Liver (tissue), 9 donors: ENCODE results near the gene CRMP1. TPM values are rescaled to one million over a fixed set of nuclear protein-coding genes. Genes with fewer than 3 reads are reported as not detected.

Experiments used
- DNase-seq: peaks from one replicate; pipeline ENCODE4 v3.0.0-alpha.2; 2017; ENCODE audit warnings: low spot score
- H3K27ac ChIP-seq, 2 donors: one replicate each; pipeline ENCODE4 v1.7.0; 2013; ENCODE audit warnings: inconsistent platforms in 2 of 2, low read length in 2 of 2, control low read depth in 1 of 2, low read depth in 1 of 2, mild to moderate bottlenecking in 1 of 2
- H3K27me3 ChIP-seq, 4 donors: one replicate each; pipeline versions ENCODE4 v1.6.1 to v1.7.0; 2013; ENCODE audit warnings: low read length in 3 of 4, inconsistent platforms in 1 of 4, mild to moderate bottlenecking in 1 of 4, moderate library complexity in 1 of 4; ENCODE audit not compliant: control insufficient read depth in 4 of 4, insufficient read depth in 4 of 4
- H3K36me3 ChIP-seq, 4 donors: one replicate each; pipeline versions ENCODE4 v1.6.1 to v1.7.0; 2013; ENCODE audit warnings: low read length in 3 of 4, mild to moderate bottlenecking in 3 of 4, low read depth in 1 of 4, moderate library complexity in 1 of 4; ENCODE audit not compliant: control insufficient read depth in 4 of 4, insufficient read depth in 3 of 4
- H3K4me1 ChIP-seq, 4 donors: one replicate each; pipeline versions ENCODE4 v1.6.1 to v1.7.0; 2013; ENCODE audit warnings: low read length in 3 of 4, mild to moderate bottlenecking in 3 of 4, moderate library complexity in 1 of 4; ENCODE audit not compliant: control insufficient read depth in 4 of 4, insufficient read depth in 4 of 4
- H3K4me3 ChIP-seq, 3 donors: one replicate each; pipeline versions ENCODE4 v1.6.1 to v1.7.0; 2013; ENCODE audit warnings: low read length in 3 of 3, control low read depth in 1 of 3, low read depth in 1 of 3, mild to moderate bottlenecking in 1 of 3
- H3K9ac ChIP-seq, 2 donors: one replicate each; pipeline ENCODE4 v1.7.0; 2013; ENCODE audit warnings: low read length in 2 of 2, mild to moderate bottlenecking in 2 of 2, moderate library complexity in 2 of 2, control low read depth in 1 of 2, low read depth in 1 of 2
- H3K9me3 ChIP-seq, 4 donors: one replicate each; pipeline versions ENCODE4 v1.6.1 to v1.7.0; 2013; ENCODE audit warnings: low read length in 3 of 4; ENCODE audit not compliant: control insufficient read depth in 4 of 4
- ATF3 ChIP-seq: IDR thresholded peaks from 2 replicates; pipeline ENCODE4 v1.6.1; 2016; ENCODE audit warnings: antibody characterized with exemption
- CTCF ChIP-seq: fragments of 150-350 bp; IDR thresholded peaks from 2 replicates; pipeline ENCODE4 v1.5.1; 2017; ENCODE audit warnings: improper control_type of control experiment, low read depth, low read length; ENCODE audit not compliant: missing input control
- EGR1 ChIP-seq, 2 donors: IDR thresholded peaks; 2 replicates each; pipeline ENCODE4 v1.6.1; 2016 to 2018; ENCODE audit warnings: antibody characterized with exemption in 2 of 2, low read depth in 2 of 2
- FOXA1 ChIP-seq: IDR thresholded peaks from 2 replicates; pipeline ENCODE4 v1.6.1; 2016; ENCODE audit warnings: antibody characterized with exemption
- FOXA2 ChIP-seq: IDR thresholded peaks from 2 replicates; pipeline ENCODE4 v1.6.1; 2016; ENCODE audit warnings: antibody characterized with exemption
- GABPA ChIP-seq, 2 donors: IDR thresholded peaks in 1 of 2; conservative IDR thresholded peaks in 1 of 2; 2 replicates each; pipeline ENCODE4 v1.6.1; 2016; ENCODE audit warnings: antibody characterized with exemption in 2 of 2, mild to moderate bottlenecking in 1 of 2, moderate library complexity in 1 of 2
- HNF4A ChIP-seq, 2 donors: conservative IDR thresholded peaks; 2 replicates each; pipeline ENCODE4 v1.6.1; 2016; ENCODE audit warnings: antibody characterized with exemption in 2 of 2, mild to moderate bottlenecking in 2 of 2
- HNF4G ChIP-seq: IDR thresholded peaks from 2 replicates; pipeline ENCODE4 v1.6.1; 2016; ENCODE audit warnings: antibody characterized with exemption
- JUND ChIP-seq, 2 donors: IDR thresholded peaks; 2 replicates each; pipeline ENCODE4 v1.6.1; 2016; ENCODE audit warnings: antibody characterized with exemption in 2 of 2
- MAX ChIP-seq: IDR thresholded peaks from 2 replicates; pipeline ENCODE4 v1.6.1; 2016; ENCODE audit warnings: antibody characterized with exemption
- NR2F2 ChIP-seq: IDR thresholded peaks from 2 replicates; pipeline ENCODE4 v1.6.1; 2016; ENCODE audit warnings: antibody characterized with exemption
- RAD21 ChIP-seq, 2 donors: IDR thresholded peaks; 2 replicates each; pipeline ENCODE4 v1.6.1; 2016; ENCODE audit warnings: antibody characterized with exemption in 2 of 2, mild to moderate bottlenecking in 2 of 2
- REST ChIP-seq: IDR thresholded peaks from 2 replicates; pipeline ENCODE4 v1.6.1; 2016; ENCODE audit warnings: antibody characterized with exemption, mild to moderate bottlenecking
- RXRA ChIP-seq, 2 donors: IDR thresholded peaks; 2 replicates each; pipeline ENCODE4 v1.6.1; 2017 to 2018; ENCODE audit warnings: antibody characterized with exemption in 2 of 2, mild to moderate bottlenecking in 1 of 2
- SP1 ChIP-seq: IDR thresholded peaks from 2 replicates; pipeline ENCODE4 v1.6.1; 2018; ENCODE audit warnings: antibody characterized with exemption, mild to moderate bottlenecking
- TAF1 ChIP-seq: conservative IDR thresholded peaks from 2 replicates; pipeline ENCODE4 v1.6.1; 2016; ENCODE audit warnings: antibody characterized with exemption, mild to moderate bottlenecking
- YY1 ChIP-seq: IDR thresholded peaks from 2 replicates; pipeline ENCODE4 v1.6.1; 2016; ENCODE audit warnings: antibody characterized with exemption, mild to moderate bottlenecking
- ZBTB33 ChIP-seq: IDR thresholded peaks from 2 replicates; pipeline ENCODE4 v1.6.1; 2016; ENCODE audit warnings: antibody characterized with exemption
- WGBS: extraction: QIAGEN DNeasy Blood & Tissue Kit; methylation state at CpG from one replicate; pipeline ENCODE4 v1.1.7; 2013; 5-methylcytosine and 5-hydroxymethylcytosine counted together
- polyA plus RNA-seq, 2 donors: library from polyadenylated mRNA; stranded (reverse) in 1 of 2; unstranded in 1 of 2; fragments of 200-250 nt in 1 of 2; fragments of >200 nt in 1 of 2; fragmentation: Nextera tagmentation in 1 of 2; extraction: Ambion mirVana in 1 of 2; gene quantifications; one replicate each; pipeline versions ENCODE4 v1.2.1 to v1.2.3, GENCODE V29; 2013 to 2015
- total RNA-seq, 2 donors: library from RNA; depleted of rRNA; stranded (reverse); fragments of >200 nt; gene quantifications; one replicate each; pipeline ENCODE4 v1.2.3, GENCODE V29; 2014
- donor health status: healthy.
- donor health status: healthy.
- donor health status: healthy.
- donor health status: healthy.
- donor health status: healthy.

Gene CRMP1
- total and polyA plus RNA-seq, 4 donors, result 0.06 to 0.42 (median 0.12) TPM

GRCh38 chr4:5906191-5906590 lies 13.3 kb upstream of the CRMP1 start:
- H3K9ac ChIP-seq, result no peak overlapping the region
- H3K4me3 ChIP-seq, result no peak overlapping the region
- TF ChIP-seq NR2F2 (no peak), FOXA2 (no peak), TAF1 (no peak), ATF3 (no peak), FOXA1 (no peak), HNF4G (no peak), JUND (IDR thresholded peaks at IDR 0.05) (no peak), ZBTB33 (no peak), RXRA (IDR thresholded peaks at IDR 0.05) (no peak), REST (no peak), HNF4A (conservative IDR thresholded peaks at IDR 0.05) (no peak), CTCF (no peak), GABPA (IDR thresholded peaks at IDR 0.05 in 1 of 2, conservative IDR thresholded peaks at IDR 0.05 in 1 of 2) (no peak), YY1 (no peak), EGR1 (IDR thresholded peaks at IDR 0.05; ENCODE audit: low read depth in 2 of 2) (no peak), MAX (no peak), SP1 (no peak), RAD21 (IDR thresholded peaks at IDR 0.05) (no peak)
- peaks cover 0 to 10% (median 1%) of the 10 kb centered on the region in 4 donors for H3K27me3 ChIP-seq
- no peak overlapping the region for H3K27ac ChIP-seq
- 18% methylated on average over 5 of the region's 5 CpGs for WGBS
- no peak for DNase-seq
- H3K9me3 ChIP-seq, result peaks cover 3 to 8% (median 5%) of the 10 kb centered on the region in 4 donors
- no peaks in the 10 kb centered on the region for H3K4me1 ChIP-seq
- H3K36me3 ChIP-seq, result no peaks in the 10 kb centered on the region
